Fibroblast of pulmonary artery (primary cell): ENCODE results near the gene PCDHGA9.
"Not testable (repeated sequence)": the region's sequence is repeated elsewhere in the genome, so short reads cannot be mapped to it uniquely, and the experiment has no call there.

Experiments used
- DNase-seq: peaks from one replicate; pipeline ENCODE4 v3.0.0-alpha.2; 2010; ENCODE audit warnings: low read depth
- H3K4me3 ChIP-seq: replicated peaks from 2 replicates; pipeline ENCODE4 v1.5.1; 2011; ENCODE audit warnings: low read depth, mild to moderate bottlenecking, control low read depth, low read length, moderate library complexity
- TF ChIP-seq, protein P1 (sequence below): IDR thresholded peaks from 2 replicates; pipeline ENCODE4 v1.5.1; 2011; ENCODE audit warnings: mild to moderate bottlenecking, control low read depth, low read length, inconsistent platforms; ENCODE audit errors: missing control alignments

Gene PCDHGA9

GRCh38 chr5:141371572-141372475, 30.8 kb upstream of the PCDHGA9 start:
- H3K4me3 ChIP-seq, result no peak overlapping the region
- TF ChIP-seq, protein P1, sequence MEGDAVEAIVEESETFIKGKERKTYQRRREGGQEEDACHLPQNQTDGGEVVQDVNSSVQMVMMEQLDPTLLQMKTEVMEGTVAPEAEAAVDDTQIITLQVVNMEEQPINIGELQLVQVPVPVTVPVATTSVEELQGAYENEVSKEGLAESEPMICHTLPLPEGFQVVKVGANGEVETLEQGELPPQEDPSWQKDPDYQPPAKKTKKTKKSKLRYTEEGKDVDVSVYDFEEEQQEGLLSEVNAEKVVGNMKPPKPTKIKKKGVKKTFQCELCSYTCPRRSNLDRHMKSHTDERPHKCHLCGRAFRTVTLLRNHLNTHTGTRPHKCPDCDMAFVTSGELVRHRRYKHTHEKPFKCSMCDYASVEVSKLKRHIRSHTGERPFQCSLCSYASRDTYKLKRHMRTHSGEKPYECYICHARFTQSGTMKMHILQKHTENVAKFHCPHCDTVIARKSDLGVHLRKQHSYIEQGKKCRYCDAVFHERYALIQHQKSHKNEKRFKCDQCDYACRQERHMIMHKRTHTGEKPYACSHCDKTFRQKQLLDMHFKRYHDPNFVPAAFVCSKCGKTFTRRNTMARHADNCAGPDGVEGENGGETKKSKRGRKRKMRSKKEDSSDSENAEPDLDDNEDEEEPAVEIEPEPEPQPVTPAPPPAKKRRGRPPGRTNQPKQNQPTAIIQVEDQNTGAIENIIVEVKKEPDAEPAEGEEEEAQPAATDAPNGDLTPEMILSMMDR, result no peak
- DNase-seq, result no peak

DNA sequence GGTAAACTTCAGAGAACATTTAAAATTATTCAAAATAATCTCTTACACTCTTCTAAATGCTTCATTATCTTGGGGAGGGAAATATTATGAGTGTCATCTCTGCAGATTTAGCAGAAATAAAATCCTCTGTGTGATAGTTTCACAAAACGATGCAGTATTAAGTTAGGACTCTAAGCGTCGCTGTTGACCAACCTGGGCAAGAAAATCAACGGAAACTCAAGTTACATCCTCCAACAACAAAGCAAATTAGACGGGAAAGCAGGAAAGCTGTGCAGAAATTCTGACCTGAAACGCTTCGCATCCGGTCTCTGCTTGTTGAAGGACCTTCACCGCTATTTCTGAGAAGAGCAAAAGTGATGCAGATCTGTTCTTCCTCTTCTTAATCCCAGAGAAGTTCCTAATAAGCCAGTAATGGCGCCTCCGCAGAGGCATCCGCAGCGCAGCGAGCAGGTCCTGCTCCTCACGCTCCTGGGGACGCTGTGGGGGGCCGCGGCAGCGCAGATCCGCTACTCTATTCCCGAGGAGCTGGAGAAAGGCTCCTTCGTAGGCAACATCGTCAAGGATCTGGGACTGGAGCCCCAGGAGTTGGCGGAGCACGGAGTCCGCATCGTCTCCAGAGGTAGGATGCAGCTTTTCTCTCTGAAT, 28.8 kb upstream of the PCDHGA9 start, which contains the start of gene PCDHGA6:
PCDHGA6 (plus strand) TSS at position 219 of the 645 bp plus-strand sequence; CDS start at position 412, 193 bp downstream.
- H3K4me3 ChIP-seq, result peak within 1 kb of the TSS; percentile 57
- peak; percentile 73 for DNase-seq
- TF ChIP-seq, protein P1, result peak; percentile 66

DNA sequence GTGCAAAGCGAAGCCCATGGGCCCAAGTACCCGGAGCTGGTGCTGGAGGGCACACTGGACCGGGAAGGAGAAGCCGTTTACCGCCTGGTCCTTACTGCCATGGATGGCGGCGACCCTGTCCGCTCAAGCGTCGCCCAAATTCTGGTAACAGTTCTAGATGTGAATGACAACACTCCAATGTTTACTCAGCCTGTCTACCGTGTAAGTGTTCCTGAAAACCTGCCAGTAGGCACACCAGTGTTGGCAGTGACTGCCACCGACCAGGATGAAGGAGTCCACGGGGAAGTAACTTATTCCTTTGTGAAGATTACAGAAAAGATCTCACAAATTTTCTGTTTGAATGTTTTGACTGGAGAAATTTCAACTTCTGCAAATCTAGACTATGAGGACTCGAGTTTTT, 28.0 kb upstream of the PCDHGA9 start:
- peak overlapping the region; percentile 57 for H3K4me3 ChIP-seq

DNA sequence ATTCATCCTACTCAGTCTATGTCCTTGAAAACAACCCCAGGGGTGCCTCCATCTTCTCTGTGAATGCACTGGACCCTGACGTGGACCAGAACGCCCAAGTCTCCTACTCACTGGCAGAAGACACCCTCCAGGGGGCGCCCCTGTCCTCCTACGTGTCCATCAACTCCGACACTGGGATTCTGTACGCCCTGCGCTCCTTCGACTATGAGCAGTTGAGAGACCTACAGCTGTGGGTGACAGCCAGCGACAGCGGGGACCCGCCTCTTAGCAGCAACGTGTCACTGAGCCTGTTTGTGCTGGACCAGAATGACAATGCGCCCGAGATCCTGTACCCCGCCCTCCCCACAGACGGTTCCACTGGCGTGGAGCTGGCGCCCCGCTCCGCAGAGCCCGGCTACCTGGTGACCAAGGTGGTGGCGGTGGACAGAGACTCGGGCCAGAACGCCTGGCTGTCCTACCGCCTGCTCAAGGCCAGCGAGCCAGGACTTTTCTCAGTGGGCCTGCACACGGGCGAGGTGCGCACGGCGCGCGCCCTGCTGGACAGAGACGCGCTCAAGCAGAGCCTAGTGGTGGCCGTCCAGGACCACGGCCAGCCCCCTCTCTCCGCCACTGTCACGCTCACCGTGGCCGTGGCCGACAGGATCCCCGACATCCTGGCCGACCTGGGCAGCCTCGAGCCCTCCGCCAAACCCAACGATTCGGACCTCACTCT, 27.0 kb upstream of the PCDHGA9 start:
- not testable (repeated sequence) for DNase-seq, H3K4me3 ChIP-seq

More for the DNA sequence above, 28.0 kb upstream of the PCDHGA9 start:
- DNase-seq, result no peak
- TF ChIP-seq, protein P1, result no peak

DNA sequence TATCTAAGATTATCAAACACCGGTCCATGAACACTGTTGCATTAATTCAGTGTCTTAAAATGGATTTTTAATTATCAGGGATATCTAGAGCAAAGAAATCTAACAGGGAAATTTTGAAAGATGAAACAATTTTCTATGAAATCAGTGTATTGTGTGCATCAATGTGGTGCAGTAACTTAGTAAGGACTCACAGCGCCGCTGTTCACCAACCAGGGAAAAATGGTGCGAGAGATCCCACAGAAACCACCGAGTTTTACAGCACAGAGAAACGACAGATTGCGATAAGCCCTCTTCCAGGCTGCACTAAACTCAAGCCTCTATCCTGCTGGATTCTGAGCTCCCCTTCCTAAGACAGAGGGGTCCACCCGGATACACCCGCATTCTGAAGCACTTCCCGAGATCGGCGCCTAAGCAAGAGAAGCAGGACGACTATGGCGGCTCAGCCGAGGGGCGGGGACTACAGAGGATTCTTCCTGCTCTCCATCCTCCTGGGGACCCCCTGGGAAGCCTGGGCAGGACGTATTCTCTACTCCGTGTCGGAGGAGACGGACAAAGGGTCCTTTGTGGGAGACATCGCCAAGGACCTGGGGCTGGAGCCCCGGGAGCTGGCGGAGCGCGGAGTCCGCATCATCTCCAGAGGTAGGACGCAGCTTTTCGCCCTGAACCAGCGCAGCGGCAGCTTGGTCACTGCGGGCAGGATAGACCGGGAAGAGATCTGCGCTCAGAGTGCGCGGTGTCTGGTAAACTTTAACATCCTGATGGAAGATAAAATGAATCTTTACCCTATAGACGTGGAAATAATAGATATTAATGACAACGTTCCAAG, 19.9 kb upstream of the PCDHGA9 start, which contains the start of gene PCDHGA7:
PCDHGA7 (plus strand) TSS at position 274 of the 826 bp plus-strand sequence; CDS start at position 432, 158 bp downstream.
- peak within 1 kb of the TSS; percentile 57 for H3K4me3 ChIP-seq
- DNase-seq, result peak; percentile 70

GRCh38 chr5:141383345-141383744, 19.2 kb upstream of the PCDHGA9 start:
- TF ChIP-seq, protein P1, result no peak
- H3K4me3 ChIP-seq, result peak overlapping the region; percentile 57
- DNase-seq, result no peak

More for the DNA sequence above, 19.9 kb upstream of the PCDHGA9 start, which contains the start of gene PCDHGA7:
- TF ChIP-seq, protein P1, result peak; percentile 64
